Hepatocyte (in vitro differentiated cells): Measurements from ENCODE around the gene FLACC1. TPM values are rescaled to one million over a fixed set of nuclear protein-coding genes. Genes with fewer than 3 reads are reported as not detected.

Source experiments
- DNase-seq: peaks from one replicate; pipeline ENCODE4 v3.0.0-alpha.2; 2016; ENCODE audit warnings: low spot score
- H2AFZ ChIP-seq: fragments of 200-600 bp; sonication (generic); 2 replicates; pipeline ENCODE4 v1.6.0; 2016; ENCODE audit warnings: antibody characterized with exemption, mild to moderate bottlenecking
- H3K27ac ChIP-seq: fragments of 200-600 bp; sonication (generic); 2 replicates; pipeline ENCODE4 v1.5.1; 2016; ENCODE audit warnings: mild to moderate bottlenecking
- H3K27me3 ChIP-seq: fragments of 200-600 bp; sonication (generic); 2 replicates; pipeline ENCODE4 v1.6.1; 2016
- H3K36me3 ChIP-seq: fragments of 200-600 bp; sonication (generic); replicated peaks from 2 replicates; pipeline ENCODE4 v1.5.1; 2016; ENCODE audit warnings: low read depth; ENCODE audit not compliant: insufficient read depth
- H3K4me1 ChIP-seq: fragments of 200-600 bp; sonication (generic); 2 replicates; pipeline ENCODE4 v1.5.1; 2016; ENCODE audit warnings: mild to moderate bottlenecking, moderate library complexity; ENCODE audit not compliant: insufficient read depth
- H3K4me2 ChIP-seq: fragments of 200-600 bp; sonication (generic); 2 replicates; pipeline ENCODE4 v1.6.0; 2016
- H3K4me3 ChIP-seq: fragments of 200-600 bp; sonication (generic); 2 replicates; pipeline ENCODE4 v1.5.1; 2016; ENCODE audit warnings: mild to moderate bottlenecking
- H3K79me2 ChIP-seq: fragments of 200-600 bp; sonication (generic); 2 replicates; pipeline ENCODE4 v1.6.0; 2017; ENCODE audit warnings: mild to moderate bottlenecking
- H3K9me2 ChIP-seq: fragments of 200-600 bp; sonication (generic); replicated peaks from 2 replicates; pipeline ENCODE4 v1.6.0; 2017; ENCODE audit warnings: mild to moderate bottlenecking; ENCODE audit not compliant: insufficient read depth
- H3K9me3 ChIP-seq: fragments of 200-600 bp; sonication (generic); 2 replicates; pipeline ENCODE4 v1.5.1; 2016; ENCODE audit warnings: low read depth, mild to moderate bottlenecking
- H4K20me1 ChIP-seq: fragments of 200-600 bp; sonication (generic); 2 replicates; pipeline ENCODE4 v1.6.0; 2016; ENCODE audit warnings: mild to moderate bottlenecking; ENCODE audit not compliant: insufficient read depth, poor library complexity, severe bottlenecking
- CTCF ChIP-seq: fragments of 200-600 bp; sonication (generic); IDR thresholded peaks from 2 replicates; pipeline ENCODE4 v1.5.1; 2016; ENCODE audit warnings: antibody characterized with exemption, mild to moderate bottlenecking; ENCODE audit not compliant: poor library complexity
- EZH2 ChIP-seq: fragments of 200-600 bp; sonication (generic); IDR thresholded peaks from 2 replicates; pipeline ENCODE4 v1.6.1; 2016; ENCODE audit warnings: antibody characterized with exemption, mild to moderate bottlenecking, borderline replicate concordance
- EZH2phosphoT487 ChIP-seq: fragments of 200-600 bp; sonication (generic); IDR thresholded peaks from one replicate; pipeline ENCODE4 v1.6.1; 2018; ENCODE audit warnings: antibody characterized with exemption, mild to moderate bottlenecking, low read depth, moderate library complexity; ENCODE audit not compliant: unreplicated experiment, severe bottlenecking
- WGBS: methylation state at CpG from one replicate; pipeline ENCODE4 v1.1.6; 2016; ENCODE audit warnings: low lambda C conversion rate; ENCODE audit errors: missing lambda C conversion rate; 5-methylcytosine and 5-hydroxymethylcytosine counted together
- polyA plus RNA-seq: library from polyadenylated mRNA; unstranded; fragments of >200 nt; fragmentation: Nextera tagmentation; extraction: Ambion mirVana; gene quantifications from 2 replicates; pipeline ENCODE4 v1.2.1, GENCODE V29; 2016
- total RNA-seq: library from RNA; depleted of rRNA; stranded (reverse); fragments of >200 nt; gene quantifications from 2 replicates; pipeline ENCODE4 v1.2.3, GENCODE V29; 2014

Gene FLACC1
- total and polyA plus RNA-seq, 2 experiments from 2014 or later = 0.34 to 0.80 TPM

- Histone ChIP-seq H3K4me1 (peaks cover 11% of the 10 kb centered on the region), H3K4me2 (no peak overlapping the region), H2AFZ (no peak overlapping the region), H3K27me3 (no peaks in the 10 kb centered on the region), H3K79me2 (peaks cover 20% of the 10 kb centered on the region), H3K27ac (no peak overlapping the region), H3K9me2 (no peaks in the 10 kb centered on the region), H3K9me3 (no peaks in the 10 kb centered on the region), H3K36me3 (no peaks in the 10 kb centered on the region), H4K20me1 (no peaks in the 10 kb centered on the region), H3K4me3 (no peak overlapping the region)
- no peak for TF ChIP-seq EZH2phosphoT487
- TF ChIP-seq EZH2 = no peak
- TF ChIP-seq CTCF = no peak
- 88% methylated on average over 3 of the region's 3 CpGs for WGBS
- no peak for DNase-seq
Observed at GRCh38 chr2:201256082-201256481, 101.1 kb downstream of the FLACC1 start.

- Histone ChIP-seq H4K20me1 (no peaks in the 10 kb centered on the region), H3K36me3 (no peaks in the 10 kb centered on the region), H3K27me3 (no peaks in the 10 kb centered on the region), H3K79me2 (peaks cover 14% of the 10 kb centered on the region), H3K9me2 (no peaks in the 10 kb centered on the region), H3K4me2 (no peak overlapping the region), H2AFZ (no peak overlapping the region), H3K9me3 (no peaks in the 10 kb centered on the region), H3K4me1 (peaks cover 11% of the 10 kb centered on the region), H3K4me3 (no peak overlapping the region), H3K27ac (no peak overlapping the region)
- no peak for DNase-seq
- 94% methylated on average over 3 of the region's 3 CpGs for WGBS
- TF ChIP-seq EZH2phosphoT487 (no peak), CTCF (no peak), EZH2 (no peak)
Observed at GRCh38 chr2:201255408-201256033, 101.6 kb downstream of the FLACC1 start.

- TF ChIP-seq CTCF (no peak), EZH2phosphoT487 (no peak), EZH2 (no peak)
- Histone ChIP-seq H4K20me1 (no peaks in the 10 kb centered on the region), H3K36me3 (no peaks in the 10 kb centered on the region), H3K79me2 (peaks cover 1% of the 10 kb centered on the region), H3K9me3 (no peaks in the 10 kb centered on the region), H3K4me1 (peaks cover 2% of the 10 kb centered on the region), H3K27me3 (no peaks in the 10 kb centered on the region), H3K4me2 (no peak overlapping the region), H3K4me3 (no peak overlapping the region), H3K9me2 (no peaks in the 10 kb centered on the region), H3K27ac (no peak overlapping the region), H2AFZ (no peak overlapping the region)
- no peak for DNase-seq
- 68% methylated on average over 5 of the region's 5 CpGs for WGBS
Observed at GRCh38 chr2:201254081-201254730, 102.9 kb downstream of the FLACC1 start.
